HEK293T (cell line): ENCODE results near the gene GRID2.

Experiments
- ARNT ChIP-seq: fragments of 450-650 bp; IDR thresholded peaks from 2 replicates; pipeline ENCODE4 v1.6.1; 2017; ENCODE audit warnings: mild to moderate bottlenecking
- BHLHE40 ChIP-seq: fragments of 450-650 bp; IDR thresholded peaks from 2 replicates; pipeline ENCODE4 v1.6.1; 2016; ENCODE audit warnings: mild to moderate bottlenecking, moderate library complexity, borderline replicate concordance
- CTBP1 ChIP-seq: fragments of 450-650 bp; IDR thresholded peaks from 2 replicates; pipeline ENCODE4 v1.6.1; 2016; ENCODE audit warnings: borderline replicate concordance
- FOXA1 ChIP-seq: fragments of 450-650 bp; IDR thresholded peaks from 2 replicates; pipeline ENCODE4 v1.6.1; 2016; ENCODE audit warnings: mild to moderate bottlenecking
- FOXK2 ChIP-seq: fragments of 450-650 bp; IDR thresholded peaks from 2 replicates; pipeline ENCODE4 v1.6.1; 2016; ENCODE audit warnings: mild to moderate bottlenecking
- FOXM1 ChIP-seq: fragments of 450-650 bp; IDR thresholded peaks from 2 replicates; pipeline ENCODE4 v1.6.1; 2017; ENCODE audit warnings: mild to moderate bottlenecking, borderline replicate concordance
- SP1 ChIP-seq: fragments of 450-650 bp; IDR thresholded peaks from 2 replicates; pipeline ENCODE4 v1.6.1; 2017
- SUZ12 ChIP-seq: fragments of 450-650 bp; IDR thresholded peaks from 2 replicates; pipeline ENCODE4 v1.6.1; 2016; ENCODE audit warnings: mild to moderate bottlenecking
- TARDBP ChIP-seq: fragments of 450-650 bp; IDR thresholded peaks from 2 replicates; pipeline ENCODE4 v1.6.1; 2016
- ZNF384 ChIP-seq: fragments of 450-650 bp; IDR thresholded peaks from 2 replicates; pipeline ENCODE4 v1.6.1; 2016
- TF ChIP-seq, protein P1 (sequence below): fragments of 450-650 bp; IDR thresholded peaks from 2 replicates; pipeline ENCODE4 v1.6.1; 2016

DNA sequence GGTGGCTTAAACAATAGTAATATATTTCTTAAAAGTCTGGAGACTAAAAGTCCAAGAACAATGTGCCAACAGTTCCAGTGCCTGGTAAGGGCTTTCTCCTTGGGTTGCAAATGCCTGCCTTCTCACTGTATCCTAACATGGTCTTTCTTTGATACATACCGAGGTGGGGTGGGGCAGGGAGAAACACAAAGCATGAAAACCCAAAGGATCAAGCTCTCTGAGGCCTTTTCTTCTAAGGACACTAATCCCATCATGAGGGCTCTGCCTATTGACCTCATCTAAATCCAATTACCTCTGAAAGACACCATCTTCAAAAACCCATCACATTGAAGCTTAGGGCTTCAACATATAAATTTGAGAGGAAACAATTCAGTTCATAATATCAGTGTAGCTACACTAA, 311.3 kb downstream of the GRID2 start:
- TF ChIP-seq BHLHE40 (no peak), TARDBP (no peak), FOXK2 (no peak), SP1 (no peak), ZNF384 (no peak), CTBP1 (no peak), FOXA1 (no peak), SUZ12 (no peak), FOXM1 (no peak), ARNT (no peak)
- TF ChIP-seq, protein P1, sequence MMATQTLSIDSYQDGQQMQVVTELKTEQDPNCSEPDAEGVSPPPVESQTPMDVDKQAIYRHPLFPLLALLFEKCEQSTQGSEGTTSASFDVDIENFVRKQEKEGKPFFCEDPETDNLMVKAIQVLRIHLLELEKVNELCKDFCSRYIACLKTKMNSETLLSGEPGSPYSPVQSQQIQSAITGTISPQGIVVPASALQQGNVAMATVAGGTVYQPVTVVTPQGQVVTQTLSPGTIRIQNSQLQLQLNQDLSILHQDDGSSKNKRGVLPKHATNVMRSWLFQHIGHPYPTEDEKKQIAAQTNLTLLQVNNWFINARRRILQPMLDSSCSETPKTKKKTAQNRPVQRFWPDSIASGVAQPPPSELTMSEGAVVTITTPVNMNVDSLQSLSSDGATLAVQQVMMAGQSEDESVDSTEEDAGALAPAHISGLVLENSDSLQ = no peak
